ENCODE data around the gene MYRIP.
"Not testable (repeated sequence)": the region's sequence is repeated elsewhere in the genome, so short reads cannot be mapped to it uniquely, and the experiment has no call there.

MYRIP gene

DNA sequence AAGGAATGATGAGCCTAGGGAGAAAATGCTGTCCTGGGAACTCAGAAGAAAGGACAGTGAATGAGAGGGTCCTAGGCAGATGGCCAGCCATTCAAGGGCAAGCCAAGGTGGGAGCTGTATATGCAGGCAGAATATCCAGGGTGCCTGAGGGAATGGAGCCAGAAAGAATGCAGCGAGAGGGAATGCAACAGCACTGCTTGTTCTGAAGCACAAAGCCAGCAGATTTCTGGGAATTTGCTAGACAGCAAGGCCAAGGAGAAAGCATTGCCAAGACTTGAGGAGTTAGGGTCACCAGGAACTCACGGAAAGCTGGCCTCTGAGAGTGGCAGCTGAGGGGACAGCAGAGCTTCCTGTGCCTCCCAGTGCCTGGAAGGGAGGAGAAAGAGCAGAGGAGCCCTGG lies 200.6 kb downstream of the MYRIP start:
- TF ChIP-seq TAF1 (IDR thresholded peaks at IDR 0.05; ENCODE audit: low read depth, low read length) (no peak), POLR2A (IDR thresholded peaks at IDR 0.05; ENCODE audit: low read depth, low read length) (no peak), SPI1 (IDR thresholded peaks at IDR 0.05; ENCODE audit: low read depth, low read length) (no peak), POLR2AphosphoS5 (IDR thresholded peaks at IDR 0.05; ENCODE audit: low read depth, low read length) (no peak), POU2F2 (IDR thresholded peaks at IDR 0.05; ENCODE audit: low read depth, low read length) (no peak), PAX5 (IDR thresholded peaks at IDR 0.05; ENCODE audit: insufficient read depth, low read length, severe bottlenecking) (no peak)
- DNase-seq (ENCODE audit: insufficient read length, low spot score) (no peak), FAIRE-seq (no peak)

DNA sequence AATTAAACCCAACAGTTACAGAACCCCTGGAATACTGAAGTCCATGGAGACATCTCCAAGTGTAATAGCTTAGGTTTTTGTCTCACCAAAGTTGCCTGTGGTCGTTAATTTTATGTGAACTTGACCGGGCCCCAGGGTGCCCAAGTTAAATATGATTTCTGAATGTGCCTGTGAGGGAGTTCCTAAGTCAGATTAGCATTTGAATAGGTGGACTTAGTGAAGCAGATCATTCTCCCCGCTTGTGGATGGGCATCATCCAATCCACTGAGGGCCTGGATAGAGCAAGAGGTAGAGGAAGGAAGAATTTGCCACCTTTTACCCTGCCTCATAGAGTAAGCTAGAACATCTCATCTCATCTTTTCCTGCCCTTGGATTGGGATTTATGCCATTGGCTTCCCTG lies 203.0 kb downstream of the MYRIP start:
- FAIRE-seq (no peak), DNase-seq (ENCODE audit: insufficient read length, low spot score) (no peak)
- TF ChIP-seq POU2F2 (IDR thresholded peaks at IDR 0.05; ENCODE audit: low read depth, low read length) (no peak), PAX5 (IDR thresholded peaks at IDR 0.05; ENCODE audit: insufficient read depth, low read length, severe bottlenecking) (no peak), POLR2AphosphoS5 (IDR thresholded peaks at IDR 0.05; ENCODE audit: low read depth, low read length) (no peak), POLR2A (IDR thresholded peaks at IDR 0.05; ENCODE audit: low read depth, low read length) (no peak), SPI1 (IDR thresholded peaks at IDR 0.05; ENCODE audit: low read depth, low read length) (no peak), TAF1 (IDR thresholded peaks at IDR 0.05; ENCODE audit: low read depth, low read length) (no peak)

DNA sequence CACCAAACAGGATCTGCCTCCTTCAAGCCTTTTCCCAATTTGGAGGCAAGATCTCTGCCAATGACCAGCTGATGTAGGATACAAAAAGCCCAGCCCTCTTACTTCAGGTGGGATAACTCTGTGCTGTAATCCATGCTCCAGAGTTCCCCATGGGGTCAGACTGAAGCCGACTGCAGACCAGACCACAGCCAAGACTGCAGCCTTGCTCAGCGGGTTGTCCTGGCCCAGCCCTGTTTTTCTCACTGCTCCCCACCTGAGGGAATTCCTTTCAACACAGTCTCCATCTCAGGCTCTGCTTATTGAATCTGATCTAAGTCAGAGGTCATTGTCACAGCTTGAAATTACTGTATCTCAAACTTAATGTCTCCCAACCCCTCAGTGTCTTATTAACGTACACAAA lies 207.0 kb downstream of the MYRIP start:
- TF ChIP-seq POLR2AphosphoS5 (IDR thresholded peaks at IDR 0.05; ENCODE audit: low read depth, low read length): no peak
- TF ChIP-seq SPI1 (IDR thresholded peaks at IDR 0.05; ENCODE audit: low read depth, low read length): no peak
- no peak for TF ChIP-seq POU2F2 (IDR thresholded peaks at IDR 0.05; ENCODE audit: low read depth, low read length)
- no peak for TF ChIP-seq PAX5 (IDR thresholded peaks at IDR 0.05; ENCODE audit: insufficient read depth, low read length, severe bottlenecking)
- TF ChIP-seq TAF1 (IDR thresholded peaks at IDR 0.05; ENCODE audit: low read depth, low read length): no peak
- TF ChIP-seq POLR2A (IDR thresholded peaks at IDR 0.05; ENCODE audit: low read depth, low read length): no peak
- FAIRE-seq: no peak
- DNase-seq (ENCODE audit: insufficient read length, low spot score): no peak

DNA sequence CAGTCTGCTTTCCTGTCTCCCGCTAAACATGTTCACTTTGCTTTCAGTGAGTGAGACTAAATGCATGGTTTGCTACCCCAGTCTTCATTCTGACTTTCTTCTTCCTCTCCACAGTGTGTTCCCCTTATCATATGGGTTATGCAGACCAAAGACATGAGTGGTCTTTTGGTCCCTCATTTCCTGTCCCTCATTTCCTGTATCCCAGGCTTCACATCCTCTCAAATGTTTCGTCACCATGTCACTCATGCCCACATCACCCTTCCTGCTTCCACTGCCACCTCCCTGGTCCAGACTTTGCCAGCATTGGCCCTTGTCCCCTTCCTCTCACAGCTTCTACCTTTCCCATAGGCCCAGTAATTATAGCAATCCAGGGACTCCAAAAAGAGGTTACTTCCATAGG lies 209.0 kb downstream of the MYRIP start:
- FAIRE-seq: no peak
- TF ChIP-seq POLR2A (IDR thresholded peaks at IDR 0.05; ENCODE audit: low read depth, low read length) (no peak), TAF1 (IDR thresholded peaks at IDR 0.05; ENCODE audit: low read depth, low read length) (no peak), PAX5 (IDR thresholded peaks at IDR 0.05; ENCODE audit: insufficient read depth, low read length, severe bottlenecking) (no peak), POLR2AphosphoS5 (IDR thresholded peaks at IDR 0.05; ENCODE audit: low read depth, low read length) (no peak), SPI1 (IDR thresholded peaks at IDR 0.05; ENCODE audit: low read depth, low read length) (no peak), POU2F2 (IDR thresholded peaks at IDR 0.05; ENCODE audit: low read depth, low read length) (no peak)
- DNase-seq (ENCODE audit: insufficient read length, low spot score): no peak

DNA sequence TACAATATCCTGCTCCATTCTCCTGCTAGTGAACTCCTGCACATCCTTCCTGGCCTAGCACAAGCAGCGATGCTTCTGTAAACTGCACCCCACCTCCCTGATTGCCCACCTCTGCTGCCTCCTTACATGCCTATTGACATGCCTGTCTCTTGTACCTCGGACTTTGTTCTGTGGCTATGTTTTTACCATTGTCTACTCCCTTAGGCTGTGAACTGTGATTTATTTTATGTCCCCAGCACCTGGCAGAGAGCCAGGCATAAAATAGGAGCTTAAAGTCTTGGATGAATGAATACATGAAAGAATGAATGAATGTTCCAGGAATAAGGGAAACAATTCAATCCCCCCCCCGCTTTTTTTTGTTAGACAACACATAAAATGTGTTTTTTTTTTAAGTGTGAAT lies 210.0 kb downstream of the MYRIP start:
- FAIRE-seq (no peak), DNase-seq (ENCODE audit: insufficient read length, low spot score) (no peak)
- no peak for TF ChIP-seq SPI1 (IDR thresholded peaks at IDR 0.05; ENCODE audit: low read depth, low read length)
- no peak for TF ChIP-seq PAX5 (IDR thresholded peaks at IDR 0.05; ENCODE audit: insufficient read depth, low read length, severe bottlenecking)
- TF ChIP-seq POU2F2 (IDR thresholded peaks at IDR 0.05; ENCODE audit: low read depth, low read length): no peak
- TF ChIP-seq POLR2A (IDR thresholded peaks at IDR 0.05; ENCODE audit: low read depth, low read length): no peak
- TF ChIP-seq POLR2AphosphoS5 (IDR thresholded peaks at IDR 0.05; ENCODE audit: low read depth, low read length): no peak
- TF ChIP-seq TAF1 (IDR thresholded peaks at IDR 0.05; ENCODE audit: low read depth, low read length): no peak

GRCh38 chr3:40020689-40021088 lies 211.3 kb downstream of the MYRIP start:
- FAIRE-seq: no peak
- no peak for DNase-seq (ENCODE audit: insufficient read length, low spot score)
- TF ChIP-seq TAF1 (IDR thresholded peaks at IDR 0.05; ENCODE audit: low read depth, low read length) (no peak), POLR2AphosphoS5 (IDR thresholded peaks at IDR 0.05; ENCODE audit: low read depth, low read length) (no peak), POU2F2 (IDR thresholded peaks at IDR 0.05; ENCODE audit: low read depth, low read length) (no peak), SPI1 (IDR thresholded peaks at IDR 0.05; ENCODE audit: low read depth, low read length) (no peak), PAX5 (IDR thresholded peaks at IDR 0.05; ENCODE audit: insufficient read depth, low read length, severe bottlenecking) (no peak), POLR2A (IDR thresholded peaks at IDR 0.05; ENCODE audit: low read depth, low read length) (no peak)

DNA sequence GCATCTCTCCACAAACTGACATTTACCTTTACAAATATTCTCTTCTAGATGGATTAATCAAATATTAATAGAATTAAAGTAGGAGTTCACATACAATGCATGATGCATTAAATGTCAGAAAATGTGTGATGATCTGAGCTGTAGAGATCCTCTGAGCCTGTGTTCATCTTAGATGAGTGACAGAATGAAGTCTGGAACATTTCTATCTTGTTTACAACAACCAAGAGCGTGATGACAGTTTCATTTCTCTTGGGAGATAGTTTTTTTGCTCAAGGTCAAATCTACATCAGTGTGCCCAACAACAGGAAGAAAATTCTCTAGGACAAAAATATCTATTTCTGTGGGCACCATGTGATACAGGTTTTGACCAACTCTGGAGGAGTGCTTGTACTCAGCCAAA lies 211.9 kb downstream of the MYRIP start:
- TF ChIP-seq TAF1 (IDR thresholded peaks at IDR 0.05; ENCODE audit: low read depth, low read length) (no peak), POLR2A (IDR thresholded peaks at IDR 0.05; ENCODE audit: low read depth, low read length) (no peak), SPI1 (IDR thresholded peaks at IDR 0.05; ENCODE audit: low read depth, low read length) (no peak), PAX5 (IDR thresholded peaks at IDR 0.05; ENCODE audit: insufficient read depth, low read length, severe bottlenecking) (no peak), POLR2AphosphoS5 (IDR thresholded peaks at IDR 0.05; ENCODE audit: low read depth, low read length) (no peak), POU2F2 (IDR thresholded peaks at IDR 0.05; ENCODE audit: low read depth, low read length) (no peak)
- DNase-seq (ENCODE audit: insufficient read length, low spot score) (no peak), FAIRE-seq (no peak)

- no peak for TF ChIP-seq POLR2A (IDR thresholded peaks at IDR 0.05; ENCODE audit: low read depth, low read length)
- no peak for TF ChIP-seq SPI1 (IDR thresholded peaks at IDR 0.05; ENCODE audit: low read depth, low read length)
- no peak for TF ChIP-seq TAF1 (IDR thresholded peaks at IDR 0.05; ENCODE audit: low read depth, low read length)
- no peak for TF ChIP-seq PAX5 (IDR thresholded peaks at IDR 0.05; ENCODE audit: insufficient read depth, low read length, severe bottlenecking)
- TF ChIP-seq POU2F2 (IDR thresholded peaks at IDR 0.05; ENCODE audit: low read depth, low read length): no peak
- no peak for TF ChIP-seq POLR2AphosphoS5 (IDR thresholded peaks at IDR 0.05; ENCODE audit: low read depth, low read length)
- FAIRE-seq (no peak), DNase-seq (ENCODE audit: insufficient read length, low spot score) (no peak)
Observed at GRCh38 chr3:40022297-40022827, 213.0 kb downstream of the MYRIP start.

DNA sequence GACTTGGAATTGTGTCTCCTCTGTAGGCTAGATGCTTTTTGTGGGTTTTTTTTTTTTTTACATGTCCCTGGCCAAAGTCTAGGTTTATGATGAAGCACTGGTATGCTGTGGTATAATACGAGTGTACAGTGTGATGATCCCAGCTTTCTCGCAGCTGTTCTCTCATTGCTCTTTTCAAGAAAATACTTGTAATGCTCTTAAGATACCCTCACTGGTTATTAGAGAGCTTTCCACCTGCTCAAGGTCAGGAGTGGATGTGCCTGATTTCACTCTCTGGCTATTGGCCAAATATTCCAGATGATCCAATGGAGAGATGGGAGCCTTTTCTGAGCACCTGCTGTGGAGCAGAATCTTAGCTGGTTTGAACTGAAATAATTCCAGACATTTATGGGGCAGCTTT lies 215.1 kb downstream of the MYRIP start:
- DNase-seq (ENCODE audit: insufficient read length, low spot score): no peak
- TF ChIP-seq POU2F2 (IDR thresholded peaks at IDR 0.05; ENCODE audit: low read depth, low read length) (no peak), PAX5 (IDR thresholded peaks at IDR 0.05; ENCODE audit: insufficient read depth, low read length, severe bottlenecking) (no peak), TAF1 (IDR thresholded peaks at IDR 0.05; ENCODE audit: low read depth, low read length) (no peak), POLR2AphosphoS5 (IDR thresholded peaks at IDR 0.05; ENCODE audit: low read depth, low read length) (no peak), POLR2A (IDR thresholded peaks at IDR 0.05; ENCODE audit: low read depth, low read length) (no peak), SPI1 (IDR thresholded peaks at IDR 0.05; ENCODE audit: low read depth, low read length) (no peak)
- no peak for FAIRE-seq

- FAIRE-seq: not testable (repeated sequence)
Observed at GRCh38 chr3:40025892-40026291, 216.5 kb downstream of the MYRIP start.

More at GRCh38 chr3:40025892-40026291, 216.5 kb downstream of the MYRIP start:
- not testable (repeated sequence) for DNase-seq (ENCODE audit: insufficient read length, low spot score)

All from GM12891 (cell line).